IMR-90 (cell line): ENCODE data around the gene TIMM10. TPM values are rescaled to one million over a fixed set of nuclear protein-coding genes. Genes with fewer than 3 reads are reported as not detected.

Source experiments
- ATAC-seq: fragments of 200-7000 bp; cut with Tn5 transposase; 2 replicates; pipeline ENCODE4 v1.9.1; 2020; ENCODE audit warnings: low read depth, mild to moderate bottlenecking, moderate library complexity
- BruUV-seq: library from RNA; stranded (reverse); fragments of 400-500 nt; replicated peaks from 2 replicates; lab custom pipeline; 2021; lab: Mats Ljungman, UMichigan
- CTCF ChIA-PET: fragments of 300-600 bp; formaldehyde crosslinking; extraction: SDS; loops from one replicate; lab custom pipeline; 2021; ENCODE audit warnings: antibody characterized with exemption; lab: Yijun Ruan, JAX
- POLR2A ChIA-PET: fragments of 300-600 bp; sonication (Branson Sonifier 250); formaldehyde crosslinking; loops from one replicate; lab custom pipeline; 2022; ENCODE audit warnings: antibody characterized with exemption; ENCODE audit not compliant: unreplicated experiment; lab: Charles Lee
- DNase-seq: peaks from one replicate; pipeline ENCODE4 v3.0.0; 2013
- H2AFZ ChIP-seq: replicated peaks from 2 replicates; pipeline ENCODE3; 2013; ENCODE audit warnings: low read length, mild to moderate bottlenecking; ENCODE audit not compliant: poor library complexity
- H2AK5ac ChIP-seq: 2 replicates; pipeline ENCODE4 v1.6.1; 2013; ENCODE audit warnings: low read depth, low read length, inconsistent platforms
- H2AK9ac ChIP-seq: replicated peaks from 2 replicates; pipeline ENCODE3; 2013; ENCODE audit warnings: mild to moderate bottlenecking, low read depth, low read length, moderate library complexity; ENCODE audit not compliant: poor library complexity
- H2BK120ac ChIP-seq: 2 replicates; pipeline ENCODE4 v1.6.1; 2013; ENCODE audit warnings: low read depth, low read length, inconsistent platforms
- H2BK15ac ChIP-seq: 3 replicates; pipeline ENCODE4 v1.6.1; 2013; ENCODE audit warnings: low read depth, low read length, inconsistent platforms
- H2BK20ac ChIP-seq: 2 replicates; pipeline ENCODE4 v1.6.1; 2013; ENCODE audit warnings: low read depth, mild to moderate bottlenecking, inconsistent platforms, low read length, moderate library complexity
- H2BK5ac ChIP-seq: 2 replicates; pipeline ENCODE4 v1.6.1; 2013; ENCODE audit warnings: mild to moderate bottlenecking, low read depth, low read length, inconsistent platforms; ENCODE audit not compliant: poor library complexity, severe bottlenecking
- H3K14ac ChIP-seq: replicated peaks from 2 replicates; pipeline ENCODE4 v1.6.1; 2013; ENCODE audit warnings: low read depth, low read length, inconsistent platforms
- H3K18ac ChIP-seq: 2 replicates; pipeline ENCODE4 v1.6.1; 2013; ENCODE audit warnings: low read depth, low read length, control low read depth
- H3K23ac ChIP-seq: 2 replicates; pipeline ENCODE4 v1.6.1; 2013; ENCODE audit warnings: low read depth, low read length, inconsistent platforms
- H3K27ac ChIP-seq: 2 replicates; pipeline ENCODE4 v1.5.1; 2013; ENCODE audit warnings: mild to moderate bottlenecking, control low read depth, low read length; ENCODE audit not compliant: insufficient read depth
- H3K27me3 ChIP-seq: 2 replicates; pipeline ENCODE4 v1.6.1; 2013; ENCODE audit warnings: low read length; ENCODE audit not compliant: control insufficient read depth, insufficient read depth
- H3K36me3 ChIP-seq: 2 replicates; pipeline ENCODE4 v1.6.1; 2013; ENCODE audit warnings: low read length, mixed read lengths; ENCODE audit not compliant: control insufficient read depth, insufficient read depth
- H3K4ac ChIP-seq: 2 replicates; pipeline ENCODE4 v1.6.1; 2013; ENCODE audit warnings: low read depth, low read length, inconsistent platforms
- H3K4me1 ChIP-seq: 2 replicates; pipeline ENCODE4 v1.6.1; 2013; ENCODE audit warnings: low read length, mixed read lengths; ENCODE audit not compliant: control insufficient read depth, insufficient read depth
- H3K4me2 ChIP-seq: 2 replicates; pipeline ENCODE4 v1.6.1; 2013; ENCODE audit warnings: low read depth, mild to moderate bottlenecking, control low read depth, low read length, moderate library complexity
- H3K4me3 ChIP-seq: 2 replicates; pipeline ENCODE4 v1.5.1; 2013; ENCODE audit warnings: low read depth, mild to moderate bottlenecking, control low read depth, low read length, moderate library complexity; ENCODE audit not compliant: insufficient read depth
- H3K56ac ChIP-seq: 2 replicates; pipeline ENCODE4 v1.6.1; 2013; ENCODE audit warnings: low read length, inconsistent platforms; ENCODE audit not compliant: insufficient read depth; ENCODE audit errors: extremely low read depth
- H3K79me1 ChIP-seq, 2 experiments: 2 replicates each; pipeline ENCODE4 v1.6.1; 2013; ENCODE audit warnings: low read length in 2 of 2, inconsistent platforms in 1 of 2, low read depth in 1 of 2
- H3K9ac ChIP-seq: 2 replicates; pipeline ENCODE4 v1.6.1; 2013; ENCODE audit warnings: low read depth, low read length, control low read depth
- H3K9me1 ChIP-seq: 2 replicates; pipeline ENCODE4 v1.6.1; 2013; ENCODE audit warnings: low read length, inconsistent platforms; ENCODE audit not compliant: insufficient read depth
- H3K9me3 ChIP-seq: 2 replicates; pipeline ENCODE4 v1.6.1; 2013; ENCODE audit warnings: low read length; ENCODE audit not compliant: control insufficient read depth, insufficient read depth
- H4K20me1 ChIP-seq: 2 replicates; pipeline ENCODE4 v1.6.1; 2013; ENCODE audit warnings: low read length, inconsistent platforms; ENCODE audit not compliant: insufficient read depth
- H4K5ac ChIP-seq: 2 replicates; pipeline ENCODE4 v1.6.1; 2013; ENCODE audit warnings: mild to moderate bottlenecking, low read depth, low read length, control low read depth
- H4K8ac ChIP-seq, 2 experiments: 2 replicates each; pipeline ENCODE4 v1.6.1; 2013; ENCODE audit warnings: low read depth in 2 of 2, low read length in 2 of 2, control low read depth in 1 of 2, inconsistent platforms in 1 of 2
- H4K91ac ChIP-seq: 2 replicates; pipeline ENCODE4 v1.6.1; 2013; ENCODE audit warnings: low read depth, low read length, inconsistent platforms; ENCODE audit not compliant: insufficient read depth
- BHLHE40 ChIP-seq: fragments of 150-350 bp; IDR thresholded peaks from 2 replicates; pipeline ENCODE4 v1.6.1; 2016; ENCODE audit warnings: mild to moderate bottlenecking, low read depth, low read length
- MAZ ChIP-seq: IDR thresholded peaks from 2 replicates; pipeline ENCODE4 v1.6.1; 2012; ENCODE audit warnings: low read depth, mild to moderate bottlenecking, low read length, improper control_type of control experiment, moderate library complexity, borderline replicate concordance
- RAD21 ChIP-seq: IDR thresholded peaks from 2 replicates; pipeline ENCODE4 v1.6.1; 2012; ENCODE audit warnings: low read length, improper control_type of control experiment
- SMC3 ChIP-seq: fragments of 150-350 bp; IDR thresholded peaks from 2 replicates; pipeline ENCODE4 v1.6.1; 2016; ENCODE audit warnings: low read depth, mild to moderate bottlenecking, antibody characterized with exemption, low read length, moderate library complexity
- USF2 ChIP-seq: fragments of 150-350 bp; IDR thresholded peaks from 2 replicates; pipeline ENCODE4 v1.6.1; 2017; ENCODE audit warnings: mild to moderate bottlenecking, antibody characterized with exemption, low read length, low read depth
- WGBS, 2 experiments: methylation state at CpG; one replicate each; pipeline versions ENCODE4 v1.1.5 to v1.1.7; 2013; ENCODE audit warnings: missing lambda C conversion rate in 2 of 2; ENCODE audit not compliant: insufficient read length in 1 of 2; ENCODE audit errors: extremely low coverage in 2 of 2; 5-methylcytosine and 5-hydroxymethylcytosine counted together
- dilution Hi-C: fragments of 300-500 bp; cut with HindIII; formaldehyde crosslinking; loops from one replicate; pipeline ENCODE4 v1.14.3; 2018; ENCODE audit warnings: low sequenced_read_pairs; ENCODE audit not compliant: unreplicated experiment
- in situ Hi-C: fragments of 300-500 bp; cut with MboI; formaldehyde crosslinking; loops from 3 replicates; pipeline ENCODE4 v1.14.3; 2019; ENCODE audit warnings: low sequenced_read_pairs, inconsistent platforms, mixed read lengths
- intact Hi-C: fragments of 100-400 bp; cut with micrococcal nuclease; formaldehyde crosslinking; loops from 2 replicates; pipeline ENCODE4 v1.10.0; 2022
- polyA plus RNA-seq, 3 experiments: library from polyadenylated mRNA; depleted of rRNA; stranded (reverse); fragments of >200 nt; gene quantifications; 2 replicates each; pipeline ENCODE4 v1.2.3, GENCODE V29; 2012; ENCODE audit warnings: low replicate concordance in 1 of 3
- total RNA-seq: library from RNA; depleted of rRNA; stranded (reverse); fragments of >200 nt; gene quantifications from 2 replicates; pipeline ENCODE4 v1.2.3, GENCODE V29; 2012

TIMM10 gene
- total and polyA plus RNA-seq, 2 of the 4 experiments (the other 2 are of a cell fraction) = 96.8 to 135 TPM

- peak within 1 kb of the TSS; percentile 65 for H2BK5ac ChIP-seq
- peak within 1 kb of the TSS; percentile 91 for H3K56ac ChIP-seq
- H3K23ac ChIP-seq = peak within 1 kb of the TSS; percentile 96
- peak within 1 kb of the TSS; percentile 90 for H3K9ac ChIP-seq
- H4K91ac ChIP-seq = peak within 1 kb of the TSS; percentile 89
- dilution Hi-C loops = no loop called here
- H3K27ac ChIP-seq = peak within 1 kb of the TSS; percentile 86
- H3K36me3 ChIP-seq = peaks cover 4% of the 10 kb centered on the region; the same call in 1 of the 2 replicates
- peak within 1 kb of the TSS; percentile 95 for H3K4me3 ChIP-seq
- H3K9me3 ChIP-seq = no peaks in the 10 kb centered on the region
- H2BK120ac ChIP-seq = peak within 1 kb of the TSS; percentile 83
- TF ChIP-seq USF2 (peak; percentile 90), BHLHE40 (peak; percentile 84), MAZ (peak; percentile 53; the same call in 1 of the 2 replicates), SMC3 (no peak), RAD21 (no peak)
- ChIA-PET CTCF (interaction anchor here (0.7 to 3.0 kb wide), 3 partner anchors 11 to 24 kb away, joined by 3 to 17 read pairs (median 15); no protein-coding TSS in a partner anchor), POLR2A (interaction anchor here (0.6 kb wide), 1 partner anchor 187 kb away, joined by 3 read pairs; no protein-coding TSS in a partner anchor)
- DNase-seq (peak; percentile 59), ATAC-seq (peak; percentile 85)
- peak within 1 kb of the TSS; percentile 90 for H4K5ac ChIP-seq
- peak within 1 kb of the TSS; percentile 87 to 96 for H4K8ac ChIP-seq
- peak within 1 kb of the TSS; percentile 92 for H3K4me2 ChIP-seq
- peak within 1 kb of the TSS; percentile 96 for H3K18ac ChIP-seq
- H3K14ac ChIP-seq = peak within 1 kb of the TSS; percentile 83
- H2BK20ac ChIP-seq = peak within 1 kb of the TSS; percentile 36; the same call in 1 of the 2 replicates
- peak within 1 kb of the TSS; percentile 94 for H2AFZ ChIP-seq
- WGBS, 2 experiments = 1% methylated on average over 29 of the region's 66 CpGs; no CpG with 5 or more reads in 1 of the 2 experiments
- H2AK5ac ChIP-seq = peak within 1 kb of the TSS; percentile 46; the same call in 1 of the 2 replicates
- intact Hi-C loops = no loop called here
- peaks cover 7% of the 10 kb centered on the region; the same call in 1 of the 2 replicates for H4K20me1 ChIP-seq
- H3K27me3 ChIP-seq = no peaks in the 10 kb centered on the region
- H3K4me1 ChIP-seq = no peaks in the 10 kb centered on the region; the same call in 1 of the 2 replicates
- H3K79me1 ChIP-seq = peaks cover 7 to 24% of the 10 kb centered on the region in 2 experiments; a peak in 3 of 4 replicates
- in situ Hi-C loops = loop anchor here (25.0 kb wide), 1 partner anchor 678 kb away; no protein-coding TSS in a partner anchor
- H2AK9ac ChIP-seq = peak within 1 kb of the TSS; percentile 98
- no peaks in the 10 kb centered on the region; the same call in 1 of the 2 replicates for H3K9me1 ChIP-seq
- BruUV-seq = no TSS peak
- peak within 1 kb of the TSS; percentile 77; the same call in 2 of the 3 replicates for H2BK15ac ChIP-seq
- H3K4ac ChIP-seq = peak within 1 kb of the TSS; percentile 91
Measured at GRCh38 chr11:57515332-57516060, 15.1 kb downstream of the TIMM10 start, which contains the start of gene SLC43A1. SLC43A1 (minus strand) TSS chr11:57515702; CDS start chr11:57514111, 1,591 bp downstream.
